Choroid plexus epithelial cell (primary cell): ENCODE measurements around the gene TNFRSF1B.
"Not testable (repeated sequence)": the region's sequence is repeated elsewhere in the genome, so short reads cannot be mapped to it uniquely, and the experiment has no call there.

Experiments
- DNase-seq: peaks from one replicate; pipeline ENCODE4 v3.0.0-alpha.2; 2010; ENCODE audit warnings: low read depth
- H3K4me3 ChIP-seq: 2 replicates; pipeline ENCODE4 v1.5.1; 2011; ENCODE audit warnings: low read depth, mild to moderate bottlenecking, control low read depth, low read length, moderate library complexity
- CTCF ChIP-seq: conservative IDR thresholded peaks from 2 replicates; pipeline ENCODE4 v1.5.1; 2011; ENCODE audit warnings: low read depth, mild to moderate bottlenecking, control low read depth, inconsistent platforms, low read length, moderate library complexity

The TNFRSF1B gene

GRCh38 chr1:12215118-12215961 lies 48.5 kb downstream of the TNFRSF1B start:
- DNase-seq, result no peak
- TF ChIP-seq CTCF, result no peak
- no peak overlapping the region for H3K4me3 ChIP-seq

GRCh38 chr1:12219800-12220199 lies 53.0 kb downstream of the TNFRSF1B start:
- DNase-seq, result no peak
- no peak for TF ChIP-seq CTCF
- no peak overlapping the region for H3K4me3 ChIP-seq

GRCh38 chr1:12220890-12221289 lies 54.1 kb downstream of the TNFRSF1B start:
- no peak overlapping the region for H3K4me3 ChIP-seq
- TF ChIP-seq CTCF, result no peak
- DNase-seq, result no peak

GRCh38 chr1:12222700-12223099 lies 55.9 kb downstream of the TNFRSF1B start:
- DNase-seq, H3K4me3 ChIP-seq: not testable (repeated sequence)

- not testable (repeated sequence) for DNase-seq, H3K4me3 ChIP-seq
These were observed 57.3 kb downstream of the TNFRSF1B start for GRCh38 chr1:12224092-12224491.

- no peak overlapping the region for H3K4me3 ChIP-seq
- DNase-seq, result no peak
- TF ChIP-seq CTCF, result no peak
These were observed 62.2 kb downstream of the TNFRSF1B start for GRCh38 chr1:12228979-12229378.

GRCh38 chr1:12229386-12229834 lies 62.6 kb downstream of the TNFRSF1B start:
- TF ChIP-seq CTCF, result no peak
- H3K4me3 ChIP-seq, result no peak overlapping the region
- no peak for DNase-seq

- peak within 1 kb of the TSS; percentile 84 for H3K4me3 ChIP-seq
- peak; percentile 74 for TF ChIP-seq CTCF
- peak; percentile 81 for DNase-seq
These were observed 63.2 kb downstream of the TNFRSF1B start, which contains the start of gene VPS13D for GRCh38 chr1:12229835-12230548. TSS of gene VPS13D (plus strand) at chr1:12230030. CDS start at chr1:12234267, 4,237 bp downstream.
